Measurements from ENCODE around the gene TMEM121B.

The TMEM121B gene

DNA sequence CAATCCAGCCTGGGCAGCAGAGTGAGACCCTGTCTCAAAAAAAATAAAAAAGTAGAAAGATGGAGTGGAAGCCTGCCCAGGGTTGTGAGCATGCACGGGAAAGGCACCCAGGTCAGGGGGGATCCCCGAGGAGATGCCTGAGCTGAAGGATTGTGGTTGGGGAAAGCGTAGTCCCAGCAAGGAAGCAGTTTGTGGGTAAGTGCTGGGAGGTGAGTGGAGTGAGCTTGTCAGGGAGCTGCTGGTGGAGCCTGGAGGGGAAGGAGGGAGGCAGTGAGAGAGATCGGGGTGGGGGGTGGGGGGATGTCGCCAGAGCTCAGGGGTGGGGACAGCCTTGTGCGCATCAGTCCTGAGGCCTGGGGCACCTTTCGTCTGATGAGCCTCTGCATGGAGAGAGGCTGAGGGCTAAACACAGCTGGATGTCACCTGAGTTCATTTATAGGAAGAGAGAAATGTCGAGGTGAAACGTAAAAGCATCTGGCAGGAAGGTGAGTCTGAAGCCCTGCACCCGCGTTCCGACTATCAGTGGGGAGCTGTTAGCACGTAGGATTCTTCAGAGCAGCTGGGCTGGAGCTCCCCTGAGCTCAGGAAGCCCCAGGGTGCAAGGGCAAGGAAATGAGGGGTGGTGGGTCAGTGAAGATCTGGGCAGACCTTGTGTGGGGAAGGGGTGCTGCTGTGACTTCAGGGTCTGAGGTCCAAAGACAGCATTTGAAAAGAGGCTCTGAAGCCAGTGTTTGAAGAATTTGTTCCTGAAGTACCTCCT, 10.2 kb downstream of the TMEM121B start:
- no peak for DNase-seq (ENCODE audit: low read depth in 2 of 2)

- DNase-seq (ENCODE audit: low read depth in 2 of 2): no peak
These were observed 11.2 kb downstream of the TMEM121B start for GRCh38 chr22:17109976-17110375.

DNA sequence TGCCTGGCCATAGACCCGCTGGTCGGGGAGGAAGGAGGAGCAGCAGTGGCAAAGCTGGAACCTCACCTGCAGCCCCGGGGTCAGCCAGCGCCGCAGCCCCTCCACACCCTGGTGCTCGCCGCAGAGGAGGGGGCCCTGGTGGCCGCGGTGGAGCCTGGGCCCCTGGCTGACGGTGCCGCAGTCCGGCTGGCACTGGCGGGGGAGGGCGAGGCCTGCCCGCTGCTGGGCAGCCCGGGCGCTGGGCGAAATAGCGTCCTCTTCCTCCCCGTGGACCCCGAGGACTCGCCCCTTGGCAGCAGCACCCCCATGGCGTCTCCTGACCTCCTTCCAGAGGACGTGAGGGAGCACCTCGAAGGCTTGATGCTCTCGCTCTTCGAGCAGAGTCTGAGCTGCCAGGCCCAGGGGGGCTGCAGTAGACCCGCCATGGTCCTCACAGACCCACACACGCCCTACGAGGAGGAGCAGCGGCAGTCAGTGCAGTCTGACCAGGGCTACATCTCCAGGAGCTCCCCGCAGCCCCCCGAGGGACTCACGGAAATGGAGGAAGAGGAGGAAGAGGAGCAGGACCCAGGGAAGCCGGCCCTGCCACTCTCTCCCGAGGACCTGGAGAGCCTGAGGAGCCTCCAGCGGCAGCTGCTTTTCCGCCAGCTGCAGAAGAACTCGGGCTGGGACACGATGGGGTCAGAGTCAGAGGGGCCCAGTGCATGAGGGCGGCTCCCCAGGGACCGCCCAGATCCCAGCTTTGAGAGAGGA, 11.9 kb downstream of the TMEM121B start:
- no peak for DNase-seq (ENCODE audit: low read depth in 2 of 2)

DNA sequence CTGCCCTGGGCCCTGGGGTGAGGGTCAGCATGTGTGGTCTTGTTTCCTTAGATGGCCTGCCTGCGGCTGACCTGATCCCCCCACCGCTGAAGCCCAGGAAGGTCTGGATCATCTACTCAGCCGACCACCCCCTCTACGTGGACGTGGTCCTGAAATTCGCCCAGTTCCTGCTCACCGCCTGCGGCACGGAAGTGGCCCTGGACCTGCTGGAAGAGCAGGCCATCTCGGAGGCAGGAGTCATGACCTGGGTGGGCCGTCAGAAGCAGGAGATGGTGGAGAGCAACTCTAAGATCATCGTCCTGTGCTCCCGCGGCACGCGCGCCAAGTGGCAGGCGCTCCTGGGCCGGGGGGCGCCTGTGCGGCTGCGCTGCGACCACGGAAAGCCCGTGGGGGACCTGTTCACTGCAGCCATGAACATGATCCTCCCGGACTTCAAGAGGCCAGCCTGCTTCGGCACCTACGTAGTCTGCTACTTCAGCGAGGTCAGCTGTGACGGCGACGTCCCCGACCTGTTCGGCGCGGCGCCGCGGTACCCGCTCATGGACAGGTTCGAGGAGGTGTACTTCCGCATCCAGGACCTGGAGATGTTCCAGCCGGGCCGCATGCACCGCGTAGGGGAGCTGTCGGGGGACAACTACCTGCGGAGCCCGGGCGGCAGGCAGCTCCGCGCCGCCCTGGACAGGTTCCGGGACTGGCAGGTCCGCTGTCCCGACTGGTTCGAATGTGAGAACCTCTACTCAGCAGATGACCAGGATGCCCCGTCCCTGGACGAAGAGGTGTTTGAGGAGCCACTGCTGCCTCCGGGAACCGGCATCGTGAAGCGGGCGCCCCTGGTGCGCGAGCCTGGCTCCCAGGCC, 12.7 kb downstream of the TMEM121B start:
- no peak for DNase-seq (ENCODE audit: low read depth in 2 of 2)

DNA sequence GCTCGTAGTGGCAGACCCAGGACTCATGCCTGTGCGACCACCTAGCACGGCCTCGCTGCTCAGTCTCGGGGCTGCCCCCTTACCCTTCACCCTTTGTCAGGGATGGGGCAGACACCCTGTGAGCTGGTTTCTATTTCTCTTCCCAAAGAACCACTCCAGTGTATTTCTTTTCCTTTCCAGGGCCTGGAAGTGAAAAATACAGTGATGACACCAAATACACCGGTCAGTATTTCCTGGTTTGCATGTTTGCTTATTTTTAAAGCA, 13.7 kb downstream of the TMEM121B start:
- no peak for DNase-seq (ENCODE audit: low read depth in 2 of 2)

DNA sequence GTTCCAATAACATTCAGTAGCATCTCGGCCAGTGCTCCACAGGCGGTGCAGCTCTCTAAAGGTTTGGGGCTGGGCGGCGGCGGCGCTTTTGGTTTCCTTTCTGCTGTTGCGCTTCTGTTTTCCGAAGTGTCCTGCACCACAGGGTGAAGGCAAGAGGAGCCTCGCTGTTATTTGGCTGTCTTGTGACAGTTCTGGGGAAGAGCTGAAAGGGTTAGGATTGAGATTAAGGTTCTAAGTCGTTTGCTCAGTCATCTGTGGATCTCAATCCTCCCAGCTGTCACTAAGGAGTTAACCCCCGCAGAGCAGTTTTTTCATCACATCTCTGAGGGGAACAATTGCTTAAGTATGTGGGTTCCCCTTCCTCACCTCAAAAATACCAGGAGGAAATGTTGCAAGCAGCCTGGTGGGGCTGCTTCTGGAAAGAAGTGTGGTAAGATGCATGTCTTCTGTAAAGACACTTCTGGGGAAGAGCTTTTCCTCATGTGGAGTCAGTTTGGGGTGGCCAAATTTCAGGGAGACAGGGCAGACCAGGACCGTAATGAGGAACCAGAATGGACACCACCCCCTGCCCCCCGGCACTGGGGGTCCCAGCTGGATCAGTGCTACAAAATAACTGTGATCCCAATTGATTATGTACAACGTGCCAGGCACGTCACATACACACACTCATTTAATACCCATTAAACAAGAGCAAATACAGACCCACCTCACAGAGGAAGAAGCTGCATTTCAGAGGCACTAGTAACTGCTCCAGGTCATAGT, 14.2 kb downstream of the TMEM121B start:
- DNase-seq (ENCODE audit: low read depth in 2 of 2): no peak

GRCh38 chr22:17106161-17106784, 14.9 kb downstream of the TMEM121B start:
- DNase-seq (ENCODE audit: low read depth in 2 of 2): no peak

- no peak for DNase-seq (ENCODE audit: low read depth in 2 of 2)
These were observed 15.7 kb downstream of the TMEM121B start for GRCh38 chr22:17105143-17106129.

DNA sequence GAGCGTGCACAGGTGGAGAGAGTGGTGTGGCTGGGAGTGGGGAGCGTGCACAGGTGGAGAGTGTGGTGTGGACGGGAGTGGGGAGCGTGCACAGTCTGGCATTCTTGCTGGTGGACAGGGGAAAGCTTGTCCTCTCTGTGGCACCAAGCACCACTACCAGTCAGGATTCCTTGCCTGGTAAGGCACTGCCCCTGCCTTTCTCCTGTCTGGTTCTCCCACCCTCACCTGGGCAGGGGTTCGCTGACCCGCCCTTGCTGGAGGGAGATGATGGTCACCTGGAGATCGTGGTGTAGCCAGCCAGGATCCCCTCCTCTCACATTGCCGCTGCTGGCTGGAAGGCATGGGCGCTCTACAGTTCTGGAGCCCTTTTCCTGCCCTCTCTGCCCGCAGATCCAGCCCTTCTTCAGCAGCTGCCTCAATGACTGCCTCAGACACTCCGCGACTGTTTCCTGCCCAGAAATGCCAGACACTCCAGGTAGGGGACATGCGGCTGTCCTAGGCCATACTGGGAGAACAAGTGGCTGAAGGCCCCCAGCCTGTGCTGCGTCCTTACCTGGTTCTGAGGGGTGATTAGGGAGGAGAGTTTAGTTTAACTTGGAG, 16.7 kb downstream of the TMEM121B start:
- no peak for DNase-seq (ENCODE audit: low read depth in 2 of 2)

DNA sequence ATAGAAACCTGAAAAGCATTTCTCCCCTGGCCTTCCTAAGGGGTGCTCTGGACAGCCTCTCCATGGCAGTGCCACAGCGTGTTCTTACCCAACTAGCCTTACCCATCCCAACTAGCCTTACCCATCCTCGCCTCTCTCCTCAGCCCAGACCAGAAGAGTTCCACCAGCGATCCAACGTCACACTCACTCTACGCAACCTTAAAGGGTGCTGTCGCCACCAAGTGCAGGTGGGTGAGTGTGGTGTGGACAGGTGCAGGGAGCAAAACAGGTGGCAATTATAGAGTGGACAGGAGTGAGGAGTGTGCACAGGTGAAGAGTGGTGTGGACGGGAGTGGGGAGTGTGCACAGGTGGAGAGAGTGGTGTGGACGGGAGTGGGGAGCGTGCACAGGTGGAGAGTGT, 17.8 kb downstream of the TMEM121B start:
- DNase-seq (ENCODE audit: low read depth in 2 of 2): no peak

DNA sequence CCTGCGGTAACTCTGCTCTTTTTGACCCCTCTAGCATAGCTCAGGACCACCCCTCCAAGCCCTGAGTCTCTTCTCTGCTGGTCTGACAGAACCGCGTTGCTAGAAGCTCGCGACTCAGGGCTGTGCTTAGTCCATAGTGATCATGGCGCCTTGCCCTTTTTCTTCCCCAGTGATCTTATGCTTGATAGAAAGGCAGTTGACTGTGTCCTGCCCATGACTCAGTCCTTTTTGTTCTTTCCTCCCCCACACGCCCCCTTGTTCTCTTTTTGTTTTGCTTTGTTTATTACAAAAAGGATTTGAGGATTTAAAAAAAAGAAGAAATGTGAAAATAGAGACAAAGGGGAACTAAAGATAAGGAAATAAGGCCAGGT, 18.9 kb downstream of the TMEM121B start:
- DNase-seq (ENCODE audit: low read depth in 2 of 2): no peak

- no peak for DNase-seq (ENCODE audit: low read depth in 2 of 2)
These were observed 19.5 kb downstream of the TMEM121B start for GRCh38 chr22:17101475-17102296.

- no peak for DNase-seq (ENCODE audit: low read depth in 2 of 2)
These were observed 20.5 kb downstream of the TMEM121B start for GRCh38 chr22:17100621-17101020.

GRCh38 chr22:17098379-17098819, 22.8 kb downstream of the TMEM121B start:
- DNase-seq (ENCODE audit: low read depth in 2 of 2): no peak

- no peak for DNase-seq (ENCODE audit: low read depth in 2 of 2)
These were observed 23.5 kb downstream of the TMEM121B start for GRCh38 chr22:17097701-17098100.

- DNase-seq (ENCODE audit: low read depth in 2 of 2): no peak
These were observed 24.1 kb downstream of the TMEM121B start for GRCh38 chr22:17097062-17097461.

DNA sequence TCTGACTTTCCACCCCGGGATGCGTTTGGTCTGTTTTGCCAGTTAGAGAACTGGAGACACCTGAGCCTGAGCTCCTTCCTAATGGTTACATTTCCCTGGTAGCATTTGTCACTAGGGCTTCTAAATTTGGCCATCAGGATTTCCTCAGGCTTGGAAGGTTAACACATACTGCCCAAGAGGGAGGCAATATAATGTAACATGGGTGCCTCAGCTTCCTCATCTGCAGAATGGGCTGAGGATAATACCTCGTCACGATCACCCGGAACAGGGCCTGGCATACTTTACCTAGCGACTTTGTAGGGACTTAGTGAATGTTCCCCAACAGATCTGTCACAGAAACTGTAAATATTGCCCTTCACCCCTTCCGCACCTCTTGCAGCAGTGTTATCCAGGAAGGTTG, 25.1 kb downstream of the TMEM121B start:
- DNase-seq (ENCODE audit: low read depth in 2 of 2): no peak

DNA sequence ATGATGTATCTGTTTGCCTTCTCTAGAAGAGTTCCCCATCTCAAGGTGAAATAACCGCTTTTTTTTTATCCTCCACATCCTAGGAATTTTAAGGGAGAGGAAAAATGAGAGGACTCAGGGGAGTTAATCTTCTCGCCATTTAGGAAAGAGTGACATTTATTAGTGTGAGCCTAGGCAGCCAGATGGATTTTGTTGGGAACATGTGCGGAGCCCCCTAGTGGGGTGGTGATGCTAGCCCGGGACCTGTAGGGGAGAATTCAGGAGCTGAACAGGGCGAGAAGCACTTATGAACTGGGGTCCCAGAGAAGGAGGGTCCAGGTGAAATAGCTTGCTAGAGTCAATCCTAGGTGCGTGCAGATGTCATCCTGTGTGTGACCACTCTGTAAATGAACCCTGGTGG, 25.6 kb downstream of the TMEM121B start:
- DNase-seq (ENCODE audit: low read depth in 2 of 2): no peak

- no peak for DNase-seq (ENCODE audit: low read depth in 2 of 2)
These were observed 28.1 kb downstream of the TMEM121B start for GRCh38 chr22:17093081-17093480.

Data from stimulated activated CD8-positive, alpha-beta memory T cell treated with anti-CD3 and anti-CD28 coated beads, Interleukin-2, amount 100 ng/mL, for 48 hours (primary cell).